GM12801 (cell line): ENCODE measurements around the gene CATSPERD.

ENCODE experiments used
- CTCF ChIP-seq: IDR thresholded peaks from one replicate; pipeline ENCODE4 v1.5.1; 2011; ENCODE audit warnings: control low read depth; ENCODE audit not compliant: insufficient read length; ENCODE audit errors: extremely low read depth

Gene CATSPERD

DNA sequence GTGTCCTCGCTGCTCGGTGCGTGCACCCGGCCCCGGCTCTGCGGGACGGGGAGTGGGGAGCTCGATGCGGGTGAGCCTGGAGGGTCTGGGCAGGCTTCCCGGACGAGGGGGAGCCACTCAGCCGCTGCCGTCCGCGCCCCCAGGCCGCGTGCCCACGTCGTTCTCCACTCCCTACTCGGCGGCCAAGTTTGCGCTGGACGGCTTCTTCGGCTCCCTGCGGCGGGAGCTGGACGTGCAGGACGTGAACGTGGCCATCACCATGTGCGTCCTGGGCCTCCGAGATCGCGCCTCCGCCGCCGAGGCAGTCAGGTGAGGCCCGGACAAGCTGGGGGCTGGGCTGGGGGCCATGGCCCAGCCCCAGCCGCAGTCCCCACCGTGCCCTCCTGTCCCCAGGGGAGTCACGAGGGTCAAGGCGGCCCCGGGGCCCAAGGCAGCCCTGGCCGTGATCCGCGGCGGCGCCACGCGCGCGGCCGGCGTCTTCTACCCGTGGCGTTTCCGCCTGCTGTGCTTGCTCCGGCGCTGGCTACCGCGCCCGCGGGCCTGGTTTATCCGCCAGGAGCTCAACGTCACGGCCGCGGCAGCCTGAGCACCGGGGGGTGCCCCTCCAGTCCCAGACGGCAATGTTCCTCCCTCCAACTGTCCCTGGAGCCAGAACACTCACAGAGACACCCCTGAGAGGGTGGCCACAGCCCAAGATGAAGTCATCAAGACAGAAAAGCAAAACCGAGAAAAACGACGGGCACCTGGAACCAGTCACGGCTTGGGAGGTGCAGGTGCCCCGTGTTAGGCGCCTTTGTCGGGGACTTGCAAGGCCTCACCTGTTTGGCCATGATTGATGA is 32.9 kb upstream of the CATSPERD start:
- TF ChIP-seq CTCF, result no peak

DNA sequence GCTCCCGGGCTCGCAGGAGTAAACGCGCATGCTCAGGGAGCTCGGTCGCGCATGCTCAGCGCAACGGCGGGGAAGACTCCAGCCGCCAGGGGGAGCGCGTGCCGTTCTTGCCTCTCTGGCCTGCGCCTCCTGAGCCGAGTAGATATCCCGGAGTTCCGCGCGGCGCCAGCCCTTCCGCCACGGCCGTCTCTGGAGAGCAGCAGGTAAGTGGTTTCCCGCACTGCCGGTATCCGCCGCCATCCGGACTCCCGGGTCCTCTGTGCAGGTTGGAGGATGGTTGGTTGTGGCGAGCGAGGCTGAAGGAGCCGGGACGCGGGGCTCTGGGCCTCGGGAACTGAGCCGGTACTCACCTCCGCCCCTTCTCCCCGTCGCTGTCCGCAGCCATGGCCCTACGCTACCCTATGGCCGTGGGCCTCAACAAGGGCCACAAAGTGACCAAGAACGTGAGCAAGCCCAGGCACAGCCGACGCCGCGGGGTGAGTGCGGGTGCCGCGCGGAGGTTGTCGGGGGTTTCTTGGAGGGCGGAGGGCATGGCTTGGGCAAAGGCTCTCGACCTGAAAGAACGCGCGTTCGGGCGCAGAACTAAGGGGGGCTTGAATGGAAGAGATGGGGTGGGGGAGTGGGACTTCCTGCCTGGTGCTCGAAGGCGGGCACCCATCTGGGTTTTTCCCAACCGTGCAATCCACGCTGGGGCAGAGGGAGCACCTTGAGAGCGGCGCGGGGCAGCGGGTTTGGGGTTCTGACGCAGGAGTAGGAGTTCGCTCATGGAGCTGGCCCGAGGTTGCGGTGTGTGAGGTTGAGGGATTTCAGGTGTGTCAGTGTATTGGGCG is 30.1 kb upstream of the CATSPERD start, which contains the start of gene RPL36:
TSS of gene RPL36 (plus strand) at position 171 of the 830 bp plus-strand sequence. CDS start at position 384, 213 bp downstream.
- peak; percentile 89 for TF ChIP-seq CTCF

GRCh38 chr19:5690955-5691821 is 29.2 kb upstream of the CATSPERD start:
- no peak for TF ChIP-seq CTCF

GRCh38 chr19:5691822-5692722 is 28.4 kb upstream of the CATSPERD start:
- TF ChIP-seq CTCF, result no peak

DNA sequence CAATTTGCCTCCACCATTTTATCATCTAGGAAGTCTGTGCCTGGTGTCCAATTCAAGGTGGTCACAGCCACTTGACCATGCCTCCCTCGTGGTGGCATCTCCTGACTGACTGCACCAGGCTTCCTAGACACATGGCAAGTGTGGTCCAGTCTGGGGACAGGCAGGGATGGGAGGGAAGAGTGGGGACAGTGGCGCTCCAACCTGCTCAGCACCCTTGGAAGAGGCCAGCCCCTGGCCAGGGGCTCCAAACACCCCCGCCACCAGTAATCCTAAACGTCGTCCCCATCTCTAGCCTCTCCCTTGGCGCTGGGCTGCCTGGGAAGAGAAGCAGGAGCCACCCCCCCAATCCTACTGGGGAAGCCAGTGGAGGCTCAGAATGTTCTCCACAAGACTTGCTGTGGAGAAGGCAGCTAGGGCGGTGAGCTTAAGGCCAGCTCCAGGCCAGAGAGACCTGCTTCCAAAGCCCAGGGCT is 27.7 kb upstream of the CATSPERD start:
- TF ChIP-seq CTCF, result no peak

GRCh38 chr19:5693195-5694166 is 27.0 kb upstream of the CATSPERD start:
- TF ChIP-seq CTCF, result no peak
